Duodenal mucosa (tissue), 2 donors: ENCODE data around the gene JCHAIN.
"Not testable (repeated sequence)": the region's sequence is repeated elsewhere in the genome, so short reads cannot be mapped to it uniquely, and the experiment has no call there.

Experiments used
- H3K27ac ChIP-seq: one replicate; pipeline ENCODE4 v1.7.0; 2013; ENCODE audit warnings: low read depth, low read length
- H3K27me3 ChIP-seq, 2 donors: one replicate each; pipeline ENCODE4 v1.7.0; 2013; ENCODE audit warnings: low read length in 2 of 2, control low read depth in 1 of 2; ENCODE audit not compliant: insufficient read depth in 2 of 2, control insufficient read depth in 1 of 2
- H3K36me3 ChIP-seq, 2 donors: one replicate each; pipeline ENCODE4 v1.7.0; 2013; ENCODE audit warnings: low read length in 2 of 2, control low read depth in 1 of 2; ENCODE audit not compliant: insufficient read depth in 2 of 2, control insufficient read depth in 1 of 2
- H3K4me1 ChIP-seq, 2 donors: one replicate each; pipeline ENCODE4 v1.7.0; 2013; ENCODE audit warnings: low read length in 2 of 2, control low read depth in 1 of 2; ENCODE audit not compliant: insufficient read depth in 2 of 2, control insufficient read depth in 1 of 2
- H3K4me3 ChIP-seq, 2 donors: one replicate each; pipeline ENCODE4 v1.7.0; 2013; ENCODE audit warnings: low read length in 2 of 2, low read depth in 1 of 2
- H3K9ac ChIP-seq, 2 donors: one replicate each; pipeline ENCODE4 v1.7.0; 2013; ENCODE audit warnings: low read length in 2 of 2, low read depth in 1 of 2
- H3K9me3 ChIP-seq, 2 donors: one replicate each; pipeline ENCODE4 v1.7.0; 2013; ENCODE audit warnings: low read length in 2 of 2, control low read depth in 1 of 2; ENCODE audit not compliant: control insufficient read depth in 1 of 2

Gene JCHAIN

GRCh38 chr4:70691661-70692060 lies 25.4 kb upstream of the JCHAIN start:
- H3K4me3 ChIP-seq: peak overlapping the region in 1 of 2 donors; percentile 26
- no peaks in the 10 kb centered on the region for H3K9me3 ChIP-seq
- no peaks in the 10 kb centered on the region for H3K27me3 ChIP-seq
- no peak overlapping the region for H3K27ac ChIP-seq
- peaks cover 0 to 7% of the 10 kb centered on the region in 2 donors for H3K36me3 ChIP-seq
- peaks cover 16 to 18% of the 10 kb centered on the region in 2 donors for H3K4me1 ChIP-seq
- no peak overlapping the region for H3K9ac ChIP-seq

GRCh38 chr4:70688795-70689231 lies 22.5 kb upstream of the JCHAIN start:
- no peaks in the 10 kb centered on the region for H3K27me3 ChIP-seq

GRCh38 chr4:70687821-70688794 lies 21.8 kb upstream of the JCHAIN start, which contains the start of gene UTP3:
Gene UTP3, plus strand, starts transcription at chr4:70688532. Its CDS starts 146 bp downstream, at chr4:70688678.
- Histone ChIP-seq H3K9ac (peak within 1 kb of the TSS; percentile 97), H3K9me3 (no peaks in the 10 kb centered on the region), H3K4me3 (peak within 1 kb of the TSS; percentile 96 to 100), H3K27me3 (no peaks in the 10 kb centered on the region), H3K27ac (peak within 1 kb of the TSS; percentile 85), H3K4me1 (peaks cover 16 to 18% of the 10 kb centered on the region in 2 donors), H3K36me3 (peaks cover 0 to 7% of the 10 kb centered on the region in 2 donors)

More at GRCh38 chr4:70688795-70689231, 22.5 kb upstream of the JCHAIN start:
- Histone ChIP-seq H3K4me1 (peaks cover 16 to 18% of the 10 kb centered on the region in 2 donors), H3K27ac (peak overlapping the region; percentile 85), H3K9ac (peak overlapping the region; percentile 97), H3K36me3 (peaks cover 0 to 7% of the 10 kb centered on the region in 2 donors), H3K4me3 (peak overlapping the region; percentile 96 to 100), H3K9me3 (no peaks in the 10 kb centered on the region)

GRCh38 chr4:70687392-70687791 lies 21.1 kb upstream of the JCHAIN start:
- Histone ChIP-seq H3K27ac (peak overlapping the region; percentile 85), H3K27me3 (no peaks in the 10 kb centered on the region), H3K4me3 (peak overlapping the region; percentile 96 to 100), H3K9me3 (no peaks in the 10 kb centered on the region), H3K4me1 (peaks cover 16 to 18% of the 10 kb centered on the region in 2 donors), H3K36me3 (peaks cover 0 to 7% of the 10 kb centered on the region in 2 donors), H3K9ac (peak overlapping the region; percentile 79 to 97)

- H3K36me3 ChIP-seq, H3K9me3 ChIP-seq, H3K27ac ChIP-seq, H3K27me3 ChIP-seq, H3K4me1 ChIP-seq, H3K9ac ChIP-seq, H3K4me3 ChIP-seq: not testable (repeated sequence)
Observed at GRCh38 chr4:70682142-70682541, 15.8 kb upstream of the JCHAIN start.

- H3K4me3 ChIP-seq: no peak overlapping the region
- no peaks in the 10 kb centered on the region for H3K27me3 ChIP-seq
- H3K9ac ChIP-seq: no peak overlapping the region
- H3K9me3 ChIP-seq: no peaks in the 10 kb centered on the region
- H3K4me1 ChIP-seq: no peaks in the 10 kb centered on the region
- H3K27ac ChIP-seq: no peak overlapping the region
- H3K36me3 ChIP-seq: no peaks in the 10 kb centered on the region
Observed at GRCh38 chr4:70681704-70682103, 15.4 kb upstream of the JCHAIN start.

- Histone ChIP-seq H3K27me3 (no peaks in the 10 kb centered on the region), H3K4me1 (no peaks in the 10 kb centered on the region), H3K27ac (no peak overlapping the region), H3K9ac (no peak overlapping the region), H3K4me3 (no peak overlapping the region), H3K36me3 (no peaks in the 10 kb centered on the region), H3K9me3 (no peaks in the 10 kb centered on the region)
Observed at GRCh38 chr4:70680934-70681333, 14.6 kb upstream of the JCHAIN start.

- H3K4me3 ChIP-seq: no peak overlapping the region
- H3K4me1 ChIP-seq: no peaks in the 10 kb centered on the region
- H3K9ac ChIP-seq: no peak overlapping the region
- H3K27me3 ChIP-seq: no peaks in the 10 kb centered on the region
- H3K9me3 ChIP-seq: no peaks in the 10 kb centered on the region
- H3K27ac ChIP-seq: no peak overlapping the region
- H3K36me3 ChIP-seq: no peaks in the 10 kb centered on the region
Observed at GRCh38 chr4:70678383-70678999, 12.2 kb upstream of the JCHAIN start.

GRCh38 chr4:70676554-70677090 lies 10.3 kb upstream of the JCHAIN start:
- Histone ChIP-seq H3K4me1 (no peaks in the 10 kb centered on the region), H3K9me3 (no peaks in the 10 kb centered on the region), H3K27me3 (no peaks in the 10 kb centered on the region), H3K9ac (no peak overlapping the region), H3K4me3 (no peak overlapping the region), H3K36me3 (no peaks in the 10 kb centered on the region), H3K27ac (no peak overlapping the region)

- no peaks in the 10 kb centered on the region for H3K36me3 ChIP-seq
- no peaks in the 10 kb centered on the region for H3K27me3 ChIP-seq
- H3K4me1 ChIP-seq: no peaks in the 10 kb centered on the region
- no peak overlapping the region for H3K4me3 ChIP-seq
- H3K9ac ChIP-seq: no peak overlapping the region
- H3K9me3 ChIP-seq: no peaks in the 10 kb centered on the region
- H3K27ac ChIP-seq: no peak overlapping the region
Observed at GRCh38 chr4:70674731-70675130, 8.4 kb upstream of the JCHAIN start.
